HFFc6 (cell line): Measurements from ENCODE around the gene RBM19. TPM values are rescaled to one million over a fixed set of nuclear protein-coding genes. Genes with fewer than 3 reads are reported as not detected.

Source experiments
- DNase-seq: peaks from one replicate; pipeline ENCODE4 v3.0.0-alpha.2; 2018
- H3K27ac Mint-ChIP-seq: 2 replicates; pipeline ENCODE4 v1.8.0; 2020; ENCODE audit warnings: mild to moderate bottlenecking, mixed read lengths
- H3K27me3 Mint-ChIP-seq: 2 replicates; pipeline ENCODE4 v1.8.0; 2021; ENCODE audit warnings: mild to moderate bottlenecking, moderate library complexity, mixed read lengths; ENCODE audit not compliant: insufficient read depth
- H3K36me3 Mint-ChIP-seq: 2 replicates; pipeline ENCODE4 v1.8.0; 2021; ENCODE audit warnings: low read depth, mixed read lengths
- H3K4me1 Mint-ChIP-seq: 2 replicates; pipeline ENCODE4 v1.8.0; 2020; ENCODE audit warnings: low read depth, mixed read lengths
- H3K4me3 Mint-ChIP-seq: 2 replicates; pipeline ENCODE4 v1.8.0; 2020; ENCODE audit warnings: mild to moderate bottlenecking, moderate library complexity, mixed read lengths
- H3K9me3 Mint-ChIP-seq: 2 replicates; pipeline ENCODE4 v1.8.0; 2020; ENCODE audit warnings: mild to moderate bottlenecking, mixed read lengths
- CTCF ChIP-seq: fragments of 200-600 bp; sonication (generic); IDR thresholded peaks from 2 replicates; pipeline ENCODE4 v1.5.0; 2021; ENCODE audit warnings: antibody characterized with exemption, mild to moderate bottlenecking
- total RNA-seq, 6 experiments: library from RNA; stranded (reverse); fragmentation: NEBNext Ultra II Directional; extraction: Animal tissue kit (Norgen Biotek cat#: 25700); gene quantifications; 2 replicates in 1 of 6; 3 replicates in 5 of 6; pipeline ENCODE4 v1.2.3, GENCODE V29; 2021

The RBM19 gene
- total RNA-seq, 6 experiments from 2014 or later = 27.8 to 34.8 (median 29.8) TPM

- Mint-ChIP-seq H3K27ac (no peak overlapping the region), H3K27me3 (peaks cover 36% of the 10 kb centered on the region), H3K4me3 (no peak overlapping the region), H3K4me1 (no peaks in the 10 kb centered on the region), H3K9me3 (no peaks in the 10 kb centered on the region), H3K36me3 (no peaks in the 10 kb centered on the region)
- no peak for DNase-seq
- no peak for TF ChIP-seq CTCF
Observed at GRCh38 chr12:113991224-113992044, 25.3 kb upstream of the RBM19 start.

DNA sequence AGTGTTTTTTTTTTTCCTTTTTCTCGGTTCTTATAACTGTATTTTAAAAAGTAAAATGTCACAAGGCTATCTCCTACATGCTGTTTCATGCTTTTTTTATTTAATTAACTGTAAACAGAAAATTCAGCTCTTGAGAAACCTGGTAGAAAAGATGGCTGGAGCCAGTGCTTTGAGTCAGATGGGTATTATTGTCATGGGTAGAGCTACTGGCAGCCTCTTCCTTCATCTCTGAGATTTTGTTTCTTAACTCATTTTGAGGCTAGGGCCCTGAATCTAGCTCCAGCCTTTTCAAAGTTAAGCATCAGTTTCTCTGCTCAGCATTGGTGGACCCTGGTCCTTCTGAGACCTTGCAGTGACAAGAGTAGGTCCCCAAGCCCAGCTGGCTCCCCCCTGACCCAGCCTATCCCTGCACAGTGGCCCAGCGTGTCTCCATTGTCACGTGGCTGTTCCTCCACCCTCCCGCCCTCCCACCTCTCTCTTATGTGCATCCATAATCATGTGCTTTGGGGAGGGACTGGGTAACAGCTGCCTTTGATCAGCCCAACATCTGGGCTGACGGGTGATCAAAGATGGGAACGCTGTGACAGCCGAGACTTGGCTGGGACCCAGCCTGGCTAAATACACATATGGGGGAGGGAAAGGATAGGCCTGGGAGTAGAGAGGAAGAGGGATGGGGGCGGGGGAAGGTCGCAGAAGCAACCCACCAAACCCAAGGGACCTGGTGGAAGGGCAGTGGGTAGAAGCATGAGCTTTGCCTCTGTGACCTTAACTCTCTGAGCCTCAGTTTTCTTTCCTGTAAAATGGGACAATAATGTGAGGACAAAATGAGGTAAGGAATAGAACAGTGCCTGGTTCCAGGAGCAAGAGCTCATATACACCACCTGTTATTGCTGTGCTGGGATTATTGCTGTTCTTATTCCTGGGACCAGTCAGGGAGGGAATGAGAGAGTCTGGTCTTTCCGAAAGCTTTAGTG, 24.4 kb upstream of the RBM19 start:
- Mint-ChIP-seq H3K36me3 (no peaks in the 10 kb centered on the region), H3K4me3 (no peak overlapping the region), H3K9me3 (no peaks in the 10 kb centered on the region), H3K4me1 (no peaks in the 10 kb centered on the region), H3K27me3 (peaks cover 36% of the 10 kb centered on the region), H3K27ac (no peak overlapping the region)
- no peak for TF ChIP-seq CTCF
- DNase-seq = no peak

- H3K27me3 Mint-ChIP-seq = peaks cover 36% of the 10 kb centered on the region
- H3K36me3 Mint-ChIP-seq = no peaks in the 10 kb centered on the region
Observed at GRCh38 chr12:113988976-113989375, 22.9 kb upstream of the RBM19 start.

DNA sequence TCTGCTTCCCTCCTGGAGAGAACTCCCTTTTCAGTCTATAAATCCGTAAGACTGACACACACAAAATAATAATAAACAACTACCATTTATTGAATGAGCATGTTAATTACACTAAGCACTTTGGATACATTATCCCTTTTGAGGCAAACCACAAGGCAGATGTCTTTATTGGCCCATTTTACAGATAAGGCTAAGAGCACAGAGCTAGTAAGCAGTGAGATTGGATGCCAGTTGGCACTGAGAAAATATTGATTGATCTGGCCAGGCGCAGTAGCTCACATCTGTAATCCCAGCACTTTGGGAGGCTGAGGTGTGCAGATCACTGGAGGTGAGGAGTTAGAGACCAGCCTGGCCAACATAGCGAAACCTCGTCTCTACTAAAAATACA, 21.9 kb upstream of the RBM19 start:
- Mint-ChIP-seq H3K27ac (no peak overlapping the region), H3K4me3 (no peak overlapping the region), H3K9me3 (no peaks in the 10 kb centered on the region), H3K27me3 (peaks cover 34% of the 10 kb centered on the region), H3K4me1 (no peaks in the 10 kb centered on the region), H3K36me3 (no peaks in the 10 kb centered on the region)
- no peak for DNase-seq
- TF ChIP-seq CTCF = no peak

More at GRCh38 chr12:113988976-113989375, 22.9 kb upstream of the RBM19 start:
- no peak overlapping the region for H3K4me3 Mint-ChIP-seq
- TF ChIP-seq CTCF = no peak
- no peak for DNase-seq
- no peak overlapping the region for H3K27ac Mint-ChIP-seq
- H3K9me3 Mint-ChIP-seq = no peaks in the 10 kb centered on the region
- no peaks in the 10 kb centered on the region for H3K4me1 Mint-ChIP-seq

DNA sequence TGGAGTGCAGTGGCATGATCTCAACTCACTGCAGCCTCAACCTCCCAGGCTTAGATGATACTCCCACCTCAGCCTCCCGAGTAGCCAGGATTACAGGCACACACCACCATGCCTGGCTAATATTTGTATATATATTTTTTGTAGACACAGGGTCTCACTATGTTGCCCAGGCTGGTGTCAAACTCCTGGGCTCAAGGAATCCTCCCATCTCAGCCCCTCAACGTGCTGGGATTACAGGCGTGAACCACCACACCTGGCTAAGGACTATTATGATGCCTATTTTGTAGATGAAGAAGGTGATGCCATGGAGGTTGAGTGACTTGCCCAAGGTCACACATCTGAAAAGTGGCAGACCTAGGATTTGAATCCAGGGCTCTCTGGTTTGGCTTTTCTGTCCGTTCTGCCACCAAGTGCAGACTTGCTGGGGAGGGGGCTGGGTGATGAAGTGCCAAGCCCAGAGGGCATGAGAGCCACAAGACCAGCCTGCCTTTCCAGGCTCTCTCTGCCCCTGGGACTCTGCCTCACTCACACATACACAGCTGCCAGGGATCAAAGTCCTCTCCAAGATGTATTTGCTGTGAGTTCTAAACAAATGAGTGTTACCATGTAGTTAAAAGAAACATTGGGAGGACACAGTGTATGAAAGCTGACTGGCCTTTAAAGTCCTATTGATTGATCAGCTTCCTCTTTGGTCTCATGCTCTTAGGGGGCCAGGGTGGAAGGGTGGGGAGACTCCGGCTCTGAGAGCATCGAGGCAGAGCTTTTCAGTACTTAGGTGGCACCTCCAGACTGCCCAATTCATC, 21.3 kb upstream of the RBM19 start:
- peaks cover 28% of the 10 kb centered on the region for H3K27me3 Mint-ChIP-seq
- TF ChIP-seq CTCF = no peak
- no peaks in the 10 kb centered on the region for H3K4me1 Mint-ChIP-seq
- DNase-seq = no peak
- no peak overlapping the region for H3K4me3 Mint-ChIP-seq
- H3K27ac Mint-ChIP-seq = no peak overlapping the region
- no peaks in the 10 kb centered on the region for H3K9me3 Mint-ChIP-seq
- H3K36me3 Mint-ChIP-seq = no peaks in the 10 kb centered on the region
